H1 (cell line): ENCODE data around the gene STK32A. TPM values are rescaled to one million over a fixed set of nuclear protein-coding genes. Genes with fewer than 3 reads are reported as not detected.

Experiments used
- JUND ChIP-seq: IDR thresholded peaks from 2 replicates; pipeline ENCODE4 v1.6.1; 2011; ENCODE audit warnings: mild to moderate bottlenecking, improper control_type of control experiment, low read length
- polyA plus RNA-seq, 7 experiments: library from polyadenylated mRNA; depleted of rRNA in 3 of 7; stranded (reverse) in 5 of 7; unstranded in 2 of 7; fragments of >200 nt in 5 of 7; fragments of 200-250 nt in 2 of 7; gene quantifications; 1 replicate in 5 of 7; 2 replicates in 1 of 7; 4 replicates in 1 of 7; pipeline versions ENCODE4 v1.2.1 to v1.2.3, GENCODE V29; 2011 to 2013; ENCODE audit warnings: missing spikeins in 2 of 7, mixed read lengths in 2 of 7
- total RNA-seq: library from RNA; stranded (reverse); fragmentation: NEBNext Ultra II Directional; extraction: Animal tissue kit (Norgen Biotek cat#: 25700); gene quantifications from 2 replicates; pipeline ENCODE4 v1.2.1, GENCODE V29; 2021
- TF ChIP-seq, protein P1 (sequence below): fragments of 300-600 bp; sonication (generic); IDR thresholded peaks from 2 replicates; pipeline ENCODE4 v1.7.1; 2012; ENCODE audit warnings: low read length, moderate library complexity, mild to moderate bottlenecking, inconsistent platforms; ENCODE audit not compliant: insufficient replicate concordance

Gene STK32A
- total and polyA plus RNA-seq, 2 of the 8 experiments (the other 6 are each of a cell fraction or from before 2014, with no cell fraction given) = 1.3 to 2.5 TPM

DNA sequence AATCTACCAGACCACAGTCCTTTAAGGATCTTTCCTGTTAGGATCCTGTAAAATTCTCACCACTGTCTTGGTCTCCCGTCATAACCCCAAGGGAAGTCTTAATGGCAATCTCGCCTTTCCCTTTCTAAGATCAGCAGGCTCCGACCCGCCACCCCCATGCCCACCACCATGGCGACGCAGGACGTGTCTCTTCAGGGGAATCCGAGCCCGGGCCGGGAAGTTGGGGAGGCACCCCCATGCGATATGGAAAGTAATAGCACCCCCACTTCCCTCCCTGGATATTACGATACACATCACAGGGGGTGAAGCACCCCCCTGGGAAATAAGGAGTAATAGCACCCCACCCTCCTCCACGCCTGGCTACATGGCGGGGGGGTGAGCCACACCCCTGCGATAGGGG is 8.3 kb upstream of the STK32A start (continued):
- TF ChIP-seq, protein P1, sequence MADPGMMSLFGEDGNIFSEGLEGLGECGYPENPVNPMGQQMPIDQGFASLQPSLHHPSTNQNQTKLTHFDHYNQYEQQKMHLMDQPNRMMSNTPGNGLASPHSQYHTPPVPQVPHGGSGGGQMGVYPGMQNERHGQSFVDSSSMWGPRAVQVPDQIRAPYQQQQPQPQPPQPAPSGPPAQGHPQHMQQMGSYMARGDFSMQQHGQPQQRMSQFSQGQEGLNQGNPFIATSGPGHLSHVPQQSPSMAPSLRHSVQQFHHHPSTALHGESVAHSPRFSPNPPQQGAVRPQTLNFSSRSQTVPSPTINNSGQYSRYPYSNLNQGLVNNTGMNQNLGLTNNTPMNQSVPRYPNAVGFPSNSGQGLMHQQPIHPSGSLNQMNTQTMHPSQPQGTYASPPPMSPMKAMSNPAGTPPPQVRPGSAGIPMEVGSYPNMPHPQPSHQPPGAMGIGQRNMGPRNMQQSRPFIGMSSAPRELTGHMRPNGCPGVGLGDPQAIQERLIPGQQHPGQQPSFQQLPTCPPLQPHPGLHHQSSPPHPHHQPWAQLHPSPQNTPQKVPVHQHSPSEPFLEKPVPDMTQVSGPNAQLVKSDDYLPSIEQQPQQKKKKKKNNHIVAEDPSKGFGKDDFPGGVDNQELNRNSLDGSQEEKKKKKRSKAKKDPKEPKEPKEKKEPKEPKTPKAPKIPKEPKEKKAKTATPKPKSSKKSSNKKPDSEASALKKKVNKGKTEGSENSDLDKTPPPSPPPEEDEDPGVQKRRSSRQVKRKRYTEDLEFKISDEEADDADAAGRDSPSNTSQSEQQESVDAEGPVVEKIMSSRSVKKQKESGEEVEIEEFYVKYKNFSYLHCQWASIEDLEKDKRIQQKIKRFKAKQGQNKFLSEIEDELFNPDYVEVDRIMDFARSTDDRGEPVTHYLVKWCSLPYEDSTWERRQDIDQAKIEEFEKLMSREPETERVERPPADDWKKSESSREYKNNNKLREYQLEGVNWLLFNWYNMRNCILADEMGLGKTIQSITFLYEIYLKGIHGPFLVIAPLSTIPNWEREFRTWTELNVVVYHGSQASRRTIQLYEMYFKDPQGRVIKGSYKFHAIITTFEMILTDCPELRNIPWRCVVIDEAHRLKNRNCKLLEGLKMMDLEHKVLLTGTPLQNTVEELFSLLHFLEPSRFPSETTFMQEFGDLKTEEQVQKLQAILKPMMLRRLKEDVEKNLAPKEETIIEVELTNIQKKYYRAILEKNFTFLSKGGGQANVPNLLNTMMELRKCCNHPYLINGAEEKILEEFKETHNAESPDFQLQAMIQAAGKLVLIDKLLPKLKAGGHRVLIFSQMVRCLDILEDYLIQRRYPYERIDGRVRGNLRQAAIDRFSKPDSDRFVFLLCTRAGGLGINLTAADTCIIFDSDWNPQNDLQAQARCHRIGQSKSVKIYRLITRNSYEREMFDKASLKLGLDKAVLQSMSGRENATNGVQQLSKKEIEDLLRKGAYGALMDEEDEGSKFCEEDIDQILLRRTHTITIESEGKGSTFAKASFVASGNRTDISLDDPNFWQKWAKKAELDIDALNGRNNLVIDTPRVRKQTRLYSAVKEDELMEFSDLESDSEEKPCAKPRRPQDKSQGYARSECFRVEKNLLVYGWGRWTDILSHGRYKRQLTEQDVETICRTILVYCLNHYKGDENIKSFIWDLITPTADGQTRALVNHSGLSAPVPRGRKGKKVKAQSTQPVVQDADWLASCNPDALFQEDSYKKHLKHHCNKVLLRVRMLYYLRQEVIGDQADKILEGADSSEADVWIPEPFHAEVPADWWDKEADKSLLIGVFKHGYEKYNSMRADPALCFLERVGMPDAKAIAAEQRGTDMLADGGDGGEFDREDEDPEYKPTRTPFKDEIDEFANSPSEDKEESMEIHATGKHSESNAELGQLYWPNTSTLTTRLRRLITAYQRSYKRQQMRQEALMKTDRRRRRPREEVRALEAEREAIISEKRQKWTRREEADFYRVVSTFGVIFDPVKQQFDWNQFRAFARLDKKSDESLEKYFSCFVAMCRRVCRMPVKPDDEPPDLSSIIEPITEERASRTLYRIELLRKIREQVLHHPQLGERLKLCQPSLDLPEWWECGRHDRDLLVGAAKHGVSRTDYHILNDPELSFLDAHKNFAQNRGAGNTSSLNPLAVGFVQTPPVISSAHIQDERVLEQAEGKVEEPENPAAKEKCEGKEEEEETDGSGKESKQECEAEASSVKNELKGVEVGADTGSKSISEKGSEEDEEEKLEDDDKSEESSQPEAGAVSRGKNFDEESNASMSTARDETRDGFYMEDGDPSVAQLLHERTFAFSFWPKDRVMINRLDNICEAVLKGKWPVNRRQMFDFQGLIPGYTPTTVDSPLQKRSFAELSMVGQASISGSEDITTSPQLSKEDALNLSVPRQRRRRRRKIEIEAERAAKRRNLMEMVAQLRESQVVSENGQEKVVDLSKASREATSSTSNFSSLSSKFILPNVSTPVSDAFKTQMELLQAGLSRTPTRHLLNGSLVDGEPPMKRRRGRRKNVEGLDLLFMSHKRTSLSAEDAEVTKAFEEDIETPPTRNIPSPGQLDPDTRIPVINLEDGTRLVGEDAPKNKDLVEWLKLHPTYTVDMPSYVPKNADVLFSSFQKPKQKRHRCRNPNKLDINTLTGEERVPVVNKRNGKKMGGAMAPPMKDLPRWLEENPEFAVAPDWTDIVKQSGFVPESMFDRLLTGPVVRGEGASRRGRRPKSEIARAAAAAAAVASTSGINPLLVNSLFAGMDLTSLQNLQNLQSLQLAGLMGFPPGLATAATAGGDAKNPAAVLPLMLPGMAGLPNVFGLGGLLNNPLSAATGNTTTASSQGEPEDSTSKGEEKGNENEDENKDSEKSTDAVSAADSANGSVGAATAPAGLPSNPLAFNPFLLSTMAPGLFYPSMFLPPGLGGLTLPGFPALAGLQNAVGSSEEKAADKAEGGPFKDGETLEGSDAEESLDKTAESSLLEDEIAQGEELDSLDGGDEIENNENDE = no peak
- no peak for TF ChIP-seq JUND
- TF ChIP-seq, all 59 proteins: peak for 0
